ENCODE data around the gene YKT6. TPM values are rescaled to one million over a fixed set of nuclear protein-coding genes. Genes with fewer than 3 reads are reported as not detected.

YKT6 gene
- total and polyA plus RNA-seq, 2 experiments from 2014 or later = 33.5 to 114 TPM

DNA sequence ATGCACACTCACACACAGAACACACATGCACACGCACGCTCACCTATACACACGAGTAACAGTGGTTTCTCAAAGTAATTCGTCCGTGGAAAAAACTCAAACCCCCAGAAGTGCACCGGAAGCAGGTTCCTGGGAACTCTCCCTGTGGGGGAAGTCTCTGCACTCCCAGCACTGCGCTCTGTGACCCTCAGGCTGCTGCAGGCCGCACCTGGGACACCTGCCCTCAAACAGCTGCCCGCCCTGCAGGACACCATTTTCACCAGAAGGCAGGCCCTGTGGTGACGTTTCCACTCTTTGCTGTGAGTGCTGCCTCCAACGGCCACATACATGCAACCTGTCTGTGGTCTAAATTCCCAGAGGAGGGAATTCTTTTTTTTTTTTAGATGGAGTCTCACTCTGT is 21.3 kb downstream of the YKT6 start (continued):
- TF ChIP-seq, protein P1, sequence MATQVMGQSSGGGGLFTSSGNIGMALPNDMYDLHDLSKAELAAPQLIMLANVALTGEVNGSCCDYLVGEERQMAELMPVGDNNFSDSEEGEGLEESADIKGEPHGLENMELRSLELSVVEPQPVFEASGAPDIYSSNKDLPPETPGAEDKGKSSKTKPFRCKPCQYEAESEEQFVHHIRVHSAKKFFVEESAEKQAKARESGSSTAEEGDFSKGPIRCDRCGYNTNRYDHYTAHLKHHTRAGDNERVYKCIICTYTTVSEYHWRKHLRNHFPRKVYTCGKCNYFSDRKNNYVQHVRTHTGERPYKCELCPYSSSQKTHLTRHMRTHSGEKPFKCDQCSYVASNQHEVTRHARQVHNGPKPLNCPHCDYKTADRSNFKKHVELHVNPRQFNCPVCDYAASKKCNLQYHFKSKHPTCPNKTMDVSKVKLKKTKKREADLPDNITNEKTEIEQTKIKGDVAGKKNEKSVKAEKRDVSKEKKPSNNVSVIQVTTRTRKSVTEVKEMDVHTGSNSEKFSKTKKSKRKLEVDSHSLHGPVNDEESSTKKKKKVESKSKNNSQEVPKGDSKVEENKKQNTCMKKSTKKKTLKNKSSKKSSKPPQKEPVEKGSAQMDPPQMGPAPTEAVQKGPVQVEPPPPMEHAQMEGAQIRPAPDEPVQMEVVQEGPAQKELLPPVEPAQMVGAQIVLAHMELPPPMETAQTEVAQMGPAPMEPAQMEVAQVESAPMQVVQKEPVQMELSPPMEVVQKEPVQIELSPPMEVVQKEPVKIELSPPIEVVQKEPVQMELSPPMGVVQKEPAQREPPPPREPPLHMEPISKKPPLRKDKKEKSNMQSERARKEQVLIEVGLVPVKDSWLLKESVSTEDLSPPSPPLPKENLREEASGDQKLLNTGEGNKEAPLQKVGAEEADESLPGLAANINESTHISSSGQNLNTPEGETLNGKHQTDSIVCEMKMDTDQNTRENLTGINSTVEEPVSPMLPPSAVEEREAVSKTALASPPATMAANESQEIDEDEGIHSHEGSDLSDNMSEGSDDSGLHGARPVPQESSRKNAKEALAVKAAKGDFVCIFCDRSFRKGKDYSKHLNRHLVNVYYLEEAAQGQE (IDR thresholded peaks at IDR 0.05; ENCODE audit: unreplicated experiment) = no peak
- TF ChIP-seq EZH2phosphoT487 (IDR thresholded peaks at IDR 0.05; ENCODE audit: unreplicated experiment) = no peak
- no peak for TF ChIP-seq ZNF114 (CRISPR knock-in tag; IDR thresholded peaks at IDR 0.05)
- TF ChIP-seq EZH2 (IDR thresholded peaks at IDR 0.05; ENCODE audit: low read depth, unreplicated experiment) = no peak
- TF ChIP-seq POLR2AphosphoS5 (IDR thresholded peaks at IDR 0.05; ENCODE audit: low read depth) = no peak

DNA sequence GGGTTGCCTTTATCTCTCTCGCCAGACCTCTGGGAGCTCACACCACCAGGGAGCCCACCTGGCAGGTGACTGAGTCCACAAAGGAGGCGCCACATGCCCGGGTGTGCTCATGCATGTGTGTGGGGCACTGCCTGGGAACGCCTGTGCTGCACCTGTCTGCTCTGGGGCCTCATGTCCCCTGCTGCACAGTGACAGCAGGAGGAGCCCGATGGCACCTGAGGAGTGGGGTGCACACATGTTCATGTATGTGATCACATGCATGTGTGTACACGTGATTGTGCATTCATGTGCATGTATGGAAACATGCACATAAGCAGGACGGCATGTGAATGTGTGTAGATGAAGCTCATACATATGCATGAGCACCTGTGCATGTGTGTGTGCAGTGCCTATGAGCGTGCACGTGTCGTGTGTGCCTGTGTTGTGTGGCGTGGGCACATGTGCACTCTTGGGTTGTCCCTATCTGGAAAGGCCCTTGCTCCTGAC is 22.0 kb downstream of the YKT6 start:
- Mint-ChIP-seq H3K4me3 (no peak overlapping the region), H3K4me1 (peaks cover 33% of the 10 kb centered on the region), H3K9me3 (no peaks in the 10 kb centered on the region), H3K27ac (no peak overlapping the region), H3K36me3 (ENCODE audit: low read depth) (no peaks in the 10 kb centered on the region), H3K27me3 (ENCODE audit: insufficient read depth, low read depth, poor library complexity) (peaks cover 13% of the 10 kb centered on the region)
- no peak for DNase-seq (ENCODE audit: low spot score)
- H3K36me3 ChIP-seq (ENCODE audit: insufficient read depth) = no peaks in the 10 kb centered on the region
- no peaks in the 10 kb centered on the region for H3F3A ChIP-seq (replicated peaks; ENCODE audit: low read depth)
- no peaks in the 10 kb centered on the region for H4K20me1 ChIP-seq (replicated peaks; ENCODE audit: insufficient read depth)
- no peak overlapping the region for H3K4me3 ChIP-seq
- no peak overlapping the region for H3K4me2 ChIP-seq
- no peak overlapping the region for H2AFZ ChIP-seq
- no peaks in the 10 kb centered on the region for H3K9me2 ChIP-seq (ENCODE audit: insufficient read depth)
- no peaks in the 10 kb centered on the region for H3K27me3 ChIP-seq (ENCODE audit: insufficient read depth)
- no peaks in the 10 kb centered on the region for H3K79me2 ChIP-seq (replicated peaks; ENCODE audit: insufficient read depth)
- H3K4me1 ChIP-seq (ENCODE audit: insufficient read depth) = peaks cover 8% of the 10 kb centered on the region
- no peak for ATAC-seq
- no peak overlapping the region for H3K27ac ChIP-seq (ENCODE audit: low read depth)
- TF ChIP-seq ZNF331 (CRISPR knock-in tag; IDR thresholded peaks at IDR 0.05; ENCODE audit: low read depth) = no peak
- TF ChIP-seq EZH2 (IDR thresholded peaks at IDR 0.05; ENCODE audit: low read depth, unreplicated experiment) = no peak
- TF ChIP-seq, protein P2, sequence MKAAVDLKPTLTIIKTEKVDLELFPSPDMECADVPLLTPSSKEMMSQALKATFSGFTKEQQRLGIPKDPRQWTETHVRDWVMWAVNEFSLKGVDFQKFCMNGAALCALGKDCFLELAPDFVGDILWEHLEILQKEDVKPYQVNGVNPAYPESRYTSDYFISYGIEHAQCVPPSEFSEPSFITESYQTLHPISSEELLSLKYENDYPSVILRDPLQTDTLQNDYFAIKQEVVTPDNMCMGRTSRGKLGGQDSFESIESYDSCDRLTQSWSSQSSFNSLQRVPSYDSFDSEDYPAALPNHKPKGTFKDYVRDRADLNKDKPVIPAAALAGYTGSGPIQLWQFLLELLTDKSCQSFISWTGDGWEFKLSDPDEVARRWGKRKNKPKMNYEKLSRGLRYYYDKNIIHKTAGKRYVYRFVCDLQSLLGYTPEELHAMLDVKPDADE (IDR thresholded peaks at IDR 0.05) = no peak
- TF ChIP-seq EZH2phosphoT487 (IDR thresholded peaks at IDR 0.05; ENCODE audit: unreplicated experiment) = no peak
- TF ChIP-seq POLR2AphosphoS5 (IDR thresholded peaks at IDR 0.05; ENCODE audit: low read depth) = no peak
- TF ChIP-seq, protein P3, sequence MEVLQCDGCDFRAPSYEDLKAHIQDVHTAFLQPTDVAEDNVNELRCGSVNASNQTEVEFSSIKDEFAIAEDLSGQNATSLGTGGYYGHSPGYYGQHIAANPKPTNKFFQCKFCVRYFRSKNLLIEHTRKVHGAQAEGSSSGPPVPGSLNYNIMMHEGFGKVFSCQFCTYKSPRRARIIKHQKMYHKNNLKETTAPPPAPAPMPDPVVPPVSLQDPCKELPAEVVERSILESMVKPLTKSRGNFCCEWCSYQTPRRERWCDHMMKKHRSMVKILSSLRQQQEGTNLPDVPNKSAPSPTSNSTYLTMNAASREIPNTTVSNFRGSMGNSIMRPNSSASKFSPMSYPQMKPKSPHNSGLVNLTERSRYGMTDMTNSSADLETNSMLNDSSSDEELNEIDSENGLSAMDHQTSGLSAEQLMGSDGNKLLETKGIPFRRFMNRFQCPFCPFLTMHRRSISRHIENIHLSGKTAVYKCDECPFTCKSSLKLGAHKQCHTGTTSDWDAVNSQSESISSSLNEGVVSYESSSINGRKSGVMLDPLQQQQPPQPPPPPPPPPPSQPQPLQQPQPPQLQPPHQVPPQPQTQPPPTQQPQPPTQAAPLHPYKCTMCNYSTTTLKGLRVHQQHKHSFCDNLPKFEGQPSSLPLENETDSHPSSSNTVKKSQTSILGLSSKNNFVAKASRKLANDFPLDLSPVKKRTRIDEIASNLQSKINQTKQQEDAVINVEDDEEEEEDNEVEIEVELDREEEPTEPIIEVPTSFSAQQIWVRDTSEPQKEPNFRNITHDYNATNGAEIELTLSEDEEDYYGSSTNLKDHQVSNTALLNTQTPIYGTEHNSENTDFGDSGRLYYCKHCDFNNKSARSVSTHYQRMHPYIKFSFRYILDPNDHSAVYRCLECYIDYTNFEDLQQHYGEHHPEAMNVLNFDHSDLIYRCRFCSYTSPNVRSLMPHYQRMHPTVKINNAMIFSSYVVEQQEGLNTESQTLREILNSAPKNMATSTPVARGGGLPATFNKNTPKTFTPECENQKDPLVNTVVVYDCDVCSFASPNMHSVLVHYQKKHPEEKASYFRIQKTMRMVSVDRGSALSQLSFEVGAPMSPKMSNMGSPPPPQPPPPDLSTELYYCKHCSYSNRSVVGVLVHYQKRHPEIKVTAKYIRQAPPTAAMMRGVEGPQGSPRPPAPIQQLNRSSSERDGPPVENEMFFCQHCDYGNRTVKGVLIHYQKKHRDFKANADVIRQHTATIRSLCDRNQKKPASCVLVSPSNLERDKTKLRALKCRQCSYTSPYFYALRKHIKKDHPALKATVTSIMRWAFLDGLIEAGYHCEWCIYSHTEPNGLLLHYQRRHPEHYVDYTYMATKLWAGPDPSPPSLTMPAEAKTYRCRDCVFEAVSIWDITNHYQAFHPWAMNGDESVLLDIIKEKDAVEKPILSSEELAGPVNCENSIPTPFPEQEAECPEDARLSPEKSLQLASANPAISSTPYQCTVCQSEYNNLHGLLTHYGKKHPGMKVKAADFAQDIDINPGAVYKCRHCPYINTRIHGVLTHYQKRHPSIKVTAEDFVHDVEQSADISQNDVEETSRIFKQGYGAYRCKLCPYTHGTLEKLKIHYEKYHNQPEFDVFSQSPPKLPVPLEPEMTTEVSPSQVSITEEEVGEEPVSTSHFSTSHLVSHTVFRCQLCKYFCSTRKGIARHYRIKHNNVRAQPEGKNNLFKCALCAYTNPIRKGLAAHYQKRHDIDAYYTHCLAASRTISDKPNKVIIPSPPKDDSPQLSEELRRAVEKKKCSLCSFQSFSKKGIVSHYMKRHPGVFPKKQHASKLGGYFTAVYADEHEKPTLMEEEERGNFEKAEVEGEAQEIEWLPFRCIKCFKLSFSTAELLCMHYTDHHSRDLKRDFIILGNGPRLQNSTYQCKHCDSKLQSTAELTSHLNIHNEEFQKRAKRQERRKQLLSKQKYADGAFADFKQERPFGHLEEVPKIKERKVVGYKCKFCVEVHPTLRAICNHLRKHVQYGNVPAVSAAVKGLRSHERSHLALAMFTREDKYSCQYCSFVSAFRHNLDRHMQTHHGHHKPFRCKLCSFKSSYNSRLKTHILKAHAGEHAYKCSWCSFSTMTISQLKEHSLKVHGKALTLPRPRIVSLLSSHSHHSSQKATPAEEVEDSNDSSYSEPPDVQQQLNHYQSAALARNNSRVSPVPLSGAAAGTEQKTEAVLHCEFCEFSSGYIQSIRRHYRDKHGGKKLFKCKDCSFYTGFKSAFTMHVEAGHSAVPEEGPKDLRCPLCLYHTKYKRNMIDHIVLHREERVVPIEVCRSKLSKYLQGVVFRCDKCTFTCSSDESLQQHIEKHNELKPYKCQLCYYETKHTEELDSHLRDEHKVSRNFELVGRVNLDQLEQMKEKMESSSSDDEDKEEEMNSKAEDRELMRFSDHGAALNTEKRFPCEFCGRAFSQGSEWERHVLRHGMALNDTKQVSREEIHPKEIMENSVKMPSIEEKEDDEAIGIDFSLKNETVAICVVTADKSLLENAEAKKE (CRISPR knock-in tag; IDR thresholded peaks at IDR 0.05) = no peak
- no peak for TF ChIP-seq CREB1 (CRISPR knock-in tag; IDR thresholded peaks at IDR 0.05; ENCODE audit: low read depth)
- TF ChIP-seq NANOG (IDR thresholded peaks at IDR 0.05; ENCODE audit: borderline replicate concordance) = no peak
- TF ChIP-seq, protein P4, sequence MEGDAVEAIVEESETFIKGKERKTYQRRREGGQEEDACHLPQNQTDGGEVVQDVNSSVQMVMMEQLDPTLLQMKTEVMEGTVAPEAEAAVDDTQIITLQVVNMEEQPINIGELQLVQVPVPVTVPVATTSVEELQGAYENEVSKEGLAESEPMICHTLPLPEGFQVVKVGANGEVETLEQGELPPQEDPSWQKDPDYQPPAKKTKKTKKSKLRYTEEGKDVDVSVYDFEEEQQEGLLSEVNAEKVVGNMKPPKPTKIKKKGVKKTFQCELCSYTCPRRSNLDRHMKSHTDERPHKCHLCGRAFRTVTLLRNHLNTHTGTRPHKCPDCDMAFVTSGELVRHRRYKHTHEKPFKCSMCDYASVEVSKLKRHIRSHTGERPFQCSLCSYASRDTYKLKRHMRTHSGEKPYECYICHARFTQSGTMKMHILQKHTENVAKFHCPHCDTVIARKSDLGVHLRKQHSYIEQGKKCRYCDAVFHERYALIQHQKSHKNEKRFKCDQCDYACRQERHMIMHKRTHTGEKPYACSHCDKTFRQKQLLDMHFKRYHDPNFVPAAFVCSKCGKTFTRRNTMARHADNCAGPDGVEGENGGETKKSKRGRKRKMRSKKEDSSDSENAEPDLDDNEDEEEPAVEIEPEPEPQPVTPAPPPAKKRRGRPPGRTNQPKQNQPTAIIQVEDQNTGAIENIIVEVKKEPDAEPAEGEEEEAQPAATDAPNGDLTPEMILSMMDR (conservative IDR thresholded peaks at IDR 0.05; ENCODE audit: low read depth in 2 of 2) = no peak
- TF ChIP-seq JUNB (IDR thresholded peaks at IDR 0.05; ENCODE audit: unreplicated experiment) = no peak
- no peak for TF ChIP-seq STAT1 (IDR thresholded peaks at IDR 0.05; ENCODE audit: unreplicated experiment)
- TF ChIP-seq ZNF114 (CRISPR knock-in tag; IDR thresholded peaks at IDR 0.05) = no peak
